HepG2 (cell line): Measurements from ENCODE around the gene GRHL1. TPM values are rescaled to one million over a fixed set of nuclear protein-coding genes. Genes with fewer than 3 reads are reported as not detected.

Source experiments
- EEA1 ChIP-seq: sonication (generic); formaldehyde crosslinking; IDR thresholded peaks from 2 replicates; pipeline ENCODE4 v1.5.1; 2020; ENCODE audit warnings: mild to moderate bottlenecking, missing genetic modification reagents, borderline replicate concordance
- ELF3 ChIP-seq: IDR thresholded peaks from 2 replicates; pipeline ENCODE4 v1.6.1; 2016; ENCODE audit warnings: missing genetic modification reagents, missing compliant biosample characterization
- ETV6 ChIP-seq: sonication (generic); formaldehyde crosslinking; conservative IDR thresholded peaks from 2 replicates; pipeline ENCODE4 v1.4.0; 2020; ENCODE audit warnings: missing genetic modification reagents
- HNRNPUL1 ChIP-seq: fragments of 200-400 bp; formaldehyde crosslinking; IDR thresholded peaks from 2 replicates; pipeline ENCODE4 v1.6.1; 2017; ENCODE audit warnings: low read depth, mild to moderate bottlenecking, low read length, moderate library complexity
- NONO ChIP-seq, 2 experiments: fragments of 450-650 bp in 1 of 2; sonication (generic) in 1 of 2; formaldehyde crosslinking in 1 of 2; IDR thresholded peaks in 1 of 2; conservative IDR thresholded peaks in 1 of 2; 2 replicates each; pipeline versions ENCODE4 v1.6.1 to v1.8.0; 2017 to 2022; ENCODE audit warnings: mild to moderate bottlenecking in 1 of 2, missing genetic modification reagents in 1 of 2, moderate library complexity in 1 of 2
- RERE ChIP-seq: IDR thresholded peaks from 2 replicates; pipeline ENCODE4 v1.6.1; 2016; ENCODE audit warnings: low read depth, missing genetic modification reagents, missing compliant biosample characterization
- SCMH1 ChIP-seq: sonication (generic); formaldehyde crosslinking; IDR thresholded peaks from 2 replicates; pipeline ENCODE4 v1.9.0; 2021; ENCODE audit warnings: missing genetic modification reagents, mild to moderate bottlenecking, borderline replicate concordance
- SNAPC2 ChIP-seq: sonication (generic); formaldehyde crosslinking; IDR thresholded peaks from 2 replicates; pipeline ENCODE4 v1.8.1; 2022; ENCODE audit warnings: mild to moderate bottlenecking, missing genetic modification reagents
- TAF15 ChIP-seq: fragments of 200-400 bp; formaldehyde crosslinking; IDR thresholded peaks from one replicate; pipeline ENCODE4 v1.6.1; 2018; ENCODE audit warnings: mild to moderate bottlenecking, low read depth, low read length; ENCODE audit not compliant: poor library complexity, severe bottlenecking
- TEF ChIP-seq: sonication (generic); formaldehyde crosslinking; IDR thresholded peaks from 2 replicates; pipeline ENCODE4 v1.5.0; 2020; ENCODE audit warnings: missing genetic modification reagents
- ZNF383 ChIP-seq: sonication (generic); formaldehyde crosslinking; IDR thresholded peaks from 2 replicates; pipeline ENCODE4 v1.4.0; 2020; ENCODE audit warnings: missing genetic modification reagents, mild to moderate bottlenecking, borderline replicate concordance
- ZNF773 ChIP-seq: sonication (generic); formaldehyde crosslinking; IDR thresholded peaks from 2 replicates; pipeline ENCODE4 v1.4.0; 2020; ENCODE audit warnings: missing genetic modification reagents, borderline replicate concordance
- polyA plus RNA-seq, 8 experiments: library from polyadenylated mRNA; depleted of rRNA in 3 of 8; stranded (reverse) in 7 of 8; unstranded in 1 of 8; fragments of >200 nt; fragmentation: Illumina TruSeq in 4 of 8; extraction: Trizol in 4 of 8; gene quantifications; 2 replicates each; pipeline versions ENCODE4 v1.2.1 to v1.2.3, GENCODE V29; 2011 to 2016; ENCODE audit warnings: low read depth in 4 of 8, missing spikeins in 1 of 8, mixed read lengths in 1 of 8; ENCODE audit not compliant: insufficient read depth in 1 of 8
- total RNA-seq, 5 experiments: library from RNA; depleted of rRNA; stranded (reverse); fragments of >200 nt; fragmentation: Illumina TruSeq; extraction: Trizol; gene quantifications; 2 replicates each; pipeline ENCODE4 v1.2.3, GENCODE V29; 2016; ENCODE audit warnings: low read depth in 1 of 5
- TF ChIP-seq, protein P1 (sequence below): sonication (generic); formaldehyde crosslinking; IDR thresholded peaks from 2 replicates; pipeline ENCODE4 v1.8.0; 2022; ENCODE audit warnings: mild to moderate bottlenecking, missing genetic modification reagents, moderate library complexity
- TF ChIP-seq, protein P2 (sequence below): IDR thresholded peaks from 2 replicates; pipeline ENCODE4 v1.4.0; 2020; ENCODE audit warnings: mild to moderate bottlenecking, missing genetic modification reagents
- TF ChIP-seq, protein P3 (sequence below): sonication (generic); formaldehyde crosslinking; IDR thresholded peaks from 2 replicates; pipeline ENCODE4 v1.4.0; 2020; ENCODE audit warnings: missing genetic modification reagents, mild to moderate bottlenecking, borderline replicate concordance

GRHL1 gene
- total and polyA plus RNA-seq, 2 of the 13 experiments (the other 11 are each of a cell fraction or from before 2014, with no cell fraction given): 9.3 to 12.0 TPM

- TF ChIP-seq RERE (CRISPR knock-in tag) (no peak), ZNF383 (CRISPR knock-in tag) (no peak), SCMH1 (no peak), TEF (CRISPR knock-in tag) (no peak), SNAPC2 (no peak), ELF3 (CRISPR knock-in tag) (peak; percentile 48; the same call in 1 of the 2 replicates), ZNF773 (CRISPR knock-in tag) (no peak), NONO (IDR thresholded peaks at IDR 0.05) (no peak), NONO (CRISPR knock-in tag; conservative IDR thresholded peaks at IDR 0.05) (peak; percentile 51; the same call in 1 of the 2 replicates), TAF15 (no peak), HNRNPUL1 (no peak), ETV6 (CRISPR knock-in tag) (no peak), EEA1 (CRISPR knock-in tag) (no peak)
- TF ChIP-seq, protein P1, sequence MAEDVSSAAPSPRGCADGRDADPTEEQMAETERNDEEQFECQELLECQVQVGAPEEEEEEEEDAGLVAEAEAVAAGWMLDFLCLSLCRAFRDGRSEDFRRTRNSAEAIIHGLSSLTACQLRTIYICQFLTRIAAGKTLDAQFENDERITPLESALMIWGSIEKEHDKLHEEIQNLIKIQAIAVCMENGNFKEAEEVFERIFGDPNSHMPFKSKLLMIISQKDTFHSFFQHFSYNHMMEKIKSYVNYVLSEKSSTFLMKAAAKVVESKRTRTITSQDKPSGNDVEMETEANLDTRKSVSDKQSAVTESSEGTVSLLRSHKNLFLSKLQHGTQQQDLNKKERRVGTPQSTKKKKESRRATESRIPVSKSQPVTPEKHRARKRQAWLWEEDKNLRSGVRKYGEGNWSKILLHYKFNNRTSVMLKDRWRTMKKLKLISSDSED (CRISPR knock-in tag): peak; percentile 49; the same call in 1 of the 2 replicates
- TF ChIP-seq, protein P2, sequence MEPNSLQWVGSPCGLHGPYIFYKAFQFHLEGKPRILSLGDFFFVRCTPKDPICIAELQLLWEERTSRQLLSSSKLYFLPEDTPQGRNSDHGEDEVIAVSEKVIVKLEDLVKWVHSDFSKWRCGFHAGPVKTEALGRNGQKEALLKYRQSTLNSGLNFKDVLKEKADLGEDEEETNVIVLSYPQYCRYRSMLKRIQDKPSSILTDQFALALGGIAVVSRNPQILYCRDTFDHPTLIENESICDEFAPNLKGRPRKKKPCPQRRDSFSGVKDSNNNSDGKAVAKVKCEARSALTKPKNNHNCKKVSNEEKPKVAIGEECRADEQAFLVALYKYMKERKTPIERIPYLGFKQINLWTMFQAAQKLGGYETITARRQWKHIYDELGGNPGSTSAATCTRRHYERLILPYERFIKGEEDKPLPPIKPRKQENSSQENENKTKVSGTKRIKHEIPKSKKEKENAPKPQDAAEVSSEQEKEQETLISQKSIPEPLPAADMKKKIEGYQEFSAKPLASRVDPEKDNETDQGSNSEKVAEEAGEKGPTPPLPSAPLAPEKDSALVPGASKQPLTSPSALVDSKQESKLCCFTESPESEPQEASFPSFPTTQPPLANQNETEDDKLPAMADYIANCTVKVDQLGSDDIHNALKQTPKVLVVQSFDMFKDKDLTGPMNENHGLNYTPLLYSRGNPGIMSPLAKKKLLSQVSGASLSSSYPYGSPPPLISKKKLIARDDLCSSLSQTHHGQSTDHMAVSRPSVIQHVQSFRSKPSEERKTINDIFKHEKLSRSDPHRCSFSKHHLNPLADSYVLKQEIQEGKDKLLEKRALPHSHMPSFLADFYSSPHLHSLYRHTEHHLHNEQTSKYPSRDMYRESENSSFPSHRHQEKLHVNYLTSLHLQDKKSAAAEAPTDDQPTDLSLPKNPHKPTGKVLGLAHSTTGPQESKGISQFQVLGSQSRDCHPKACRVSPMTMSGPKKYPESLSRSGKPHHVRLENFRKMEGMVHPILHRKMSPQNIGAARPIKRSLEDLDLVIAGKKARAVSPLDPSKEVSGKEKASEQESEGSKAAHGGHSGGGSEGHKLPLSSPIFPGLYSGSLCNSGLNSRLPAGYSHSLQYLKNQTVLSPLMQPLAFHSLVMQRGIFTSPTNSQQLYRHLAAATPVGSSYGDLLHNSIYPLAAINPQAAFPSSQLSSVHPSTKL: no peak; the same call in 1 of the 2 replicates
- TF ChIP-seq, protein P3, sequence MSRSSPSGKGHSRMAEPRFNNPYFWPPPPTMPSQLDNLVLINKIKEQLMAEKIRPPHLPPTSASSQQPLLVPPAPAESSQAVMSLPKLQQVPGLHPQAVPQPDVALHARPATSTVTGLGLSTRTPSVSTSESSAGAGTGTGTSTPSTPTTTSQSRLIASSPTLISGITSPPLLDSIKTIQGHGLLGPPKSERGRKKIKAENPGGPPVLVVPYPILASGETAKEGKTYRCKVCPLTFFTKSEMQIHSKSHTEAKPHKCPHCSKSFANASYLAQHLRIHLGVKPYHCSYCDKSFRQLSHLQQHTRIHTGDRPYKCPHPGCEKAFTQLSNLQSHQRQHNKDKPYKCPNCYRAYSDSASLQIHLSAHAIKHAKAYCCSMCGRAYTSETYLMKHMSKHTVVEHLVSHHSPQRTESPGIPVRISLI: 0 out of 2 replicates have a peak, but pooled peaks have one; percentile 6
Measured at GRCh38 chr2:10043906-10044601, 92.6 kb downstream of the GRHL1 start (continued).
